KOPT-K1 (cell line): ENCODE measurements around the gene MIPEP.

Source experiments
- H3K27ac ChIP-seq: fragments of 200-600 bp; sonication (generic); 2 replicates; pipeline ENCODE4 v1.5.1; 2016; ENCODE audit warnings: antibody characterized with exemption, mild to moderate bottlenecking, low read depth, low read length; ENCODE audit not compliant: poor library complexity, severe bottlenecking
- H3K36me3 ChIP-seq: fragments of 200-600 bp; sonication (generic); 2 replicates; pipeline ENCODE4 v1.5.1; 2017; ENCODE audit warnings: antibody characterized with exemption, mild to moderate bottlenecking, low read length, moderate library complexity; ENCODE audit not compliant: insufficient read depth
- H3K9me3 ChIP-seq: fragments of 200-600 bp; sonication (generic); 2 replicates; pipeline ENCODE4 v1.5.1; 2017; ENCODE audit warnings: antibody characterized with exemption, low read length, mild to moderate bottlenecking; ENCODE audit not compliant: insufficient read depth, poor library complexity, severe bottlenecking

MIPEP gene

GRCh38 chr13:23793711-23794110 lies 95.5 kb downstream of the MIPEP start:
- Histone ChIP-seq H3K27ac (no peak overlapping the region), H3K36me3 (no peaks in the 10 kb centered on the region), H3K9me3 (peaks cover 4% of the 10 kb centered on the region)

GRCh38 chr13:23792680-23793079 lies 96.5 kb downstream of the MIPEP start:
- H3K36me3 ChIP-seq, result no peaks in the 10 kb centered on the region
- H3K9me3 ChIP-seq, result no peaks in the 10 kb centered on the region
- no peak overlapping the region for H3K27ac ChIP-seq

- no peak overlapping the region for H3K27ac ChIP-seq
- H3K36me3 ChIP-seq, result no peaks in the 10 kb centered on the region
- H3K9me3 ChIP-seq, result no peaks in the 10 kb centered on the region
Observed at GRCh38 chr13:23790577-23791170, 98.5 kb downstream of the MIPEP start.

GRCh38 chr13:23789576-23790346 lies 99.4 kb downstream of the MIPEP start:
- no peak overlapping the region for H3K27ac ChIP-seq
- H3K9me3 ChIP-seq, result no peaks in the 10 kb centered on the region
- no peaks in the 10 kb centered on the region for H3K36me3 ChIP-seq

- no peaks in the 10 kb centered on the region for H3K36me3 ChIP-seq
- no peak overlapping the region for H3K27ac ChIP-seq
Observed at GRCh38 chr13:23788459-23788858, 100.7 kb downstream of the MIPEP start.

GRCh38 chr13:23787464-23787863 lies 101.7 kb downstream of the MIPEP start:
- no peak overlapping the region for H3K27ac ChIP-seq
- no peaks in the 10 kb centered on the region for H3K36me3 ChIP-seq

More at GRCh38 chr13:23788459-23788858, 100.7 kb downstream of the MIPEP start:
- no peaks in the 10 kb centered on the region for H3K9me3 ChIP-seq

GRCh38 chr13:23786607-23787006 lies 102.6 kb downstream of the MIPEP start:
- H3K27ac ChIP-seq, result no peak overlapping the region
- H3K9me3 ChIP-seq, result no peaks in the 10 kb centered on the region
- no peaks in the 10 kb centered on the region for H3K36me3 ChIP-seq

More at GRCh38 chr13:23787464-23787863, 101.7 kb downstream of the MIPEP start:
- no peaks in the 10 kb centered on the region for H3K9me3 ChIP-seq

GRCh38 chr13:23778879-23779278 lies 110.3 kb downstream of the MIPEP start:
- Histone ChIP-seq H3K36me3 (no peaks in the 10 kb centered on the region), H3K27ac (no peak overlapping the region), H3K9me3 (no peaks in the 10 kb centered on the region)

GRCh38 chr13:23778002-23778652 lies 111.1 kb downstream of the MIPEP start:
- Histone ChIP-seq H3K9me3 (no peaks in the 10 kb centered on the region), H3K36me3 (no peaks in the 10 kb centered on the region), H3K27ac (no peak overlapping the region)

- Histone ChIP-seq H3K9me3 (no peaks in the 10 kb centered on the region), H3K27ac (no peak overlapping the region)
Observed at GRCh38 chr13:23777575-23777870, 111.7 kb downstream of the MIPEP start.

GRCh38 chr13:23776698-23777574 lies 112.3 kb downstream of the MIPEP start:
- no peaks in the 10 kb centered on the region for H3K9me3 ChIP-seq

More at GRCh38 chr13:23777575-23777870, 111.7 kb downstream of the MIPEP start:
- H3K36me3 ChIP-seq, result no peaks in the 10 kb centered on the region

GRCh38 chr13:23772717-23773116 lies 116.5 kb downstream of the MIPEP start:
- Histone ChIP-seq H3K36me3 (no peaks in the 10 kb centered on the region), H3K27ac (no peak overlapping the region), H3K9me3 (no peaks in the 10 kb centered on the region)

More at GRCh38 chr13:23776698-23777574, 112.3 kb downstream of the MIPEP start:
- no peak overlapping the region for H3K27ac ChIP-seq
- no peaks in the 10 kb centered on the region for H3K36me3 ChIP-seq

GRCh38 chr13:23771956-23772355 lies 117.2 kb downstream of the MIPEP start:
- no peak overlapping the region for H3K27ac ChIP-seq
- no peaks in the 10 kb centered on the region for H3K9me3 ChIP-seq
- H3K36me3 ChIP-seq, result no peaks in the 10 kb centered on the region

- Histone ChIP-seq H3K27ac (no peak overlapping the region), H3K36me3 (no peaks in the 10 kb centered on the region), H3K9me3 (no peaks in the 10 kb centered on the region)
Observed at GRCh38 chr13:23771552-23771951, 117.6 kb downstream of the MIPEP start.

- Histone ChIP-seq H3K27ac (no peak overlapping the region), H3K9me3 (no peaks in the 10 kb centered on the region), H3K36me3 (no peaks in the 10 kb centered on the region)
Observed at GRCh38 chr13:23770973-23771372, 118.2 kb downstream of the MIPEP start.
